Endothelial cell of umbilical vein (primary cell): ENCODE results near the gene SRRM2. TPM values are rescaled to one million over a fixed set of nuclear protein-coding genes. Genes with fewer than 3 reads are reported as not detected.

ENCODE experiments used
- BruUV-seq: library from RNA; stranded (reverse); fragments of 400-500 nt; replicated peaks from 2 replicates; lab custom pipeline; 2021; lab: Mats Ljungman, UMichigan
- CTCF ChIA-PET: fragments of 300-600, 350-600 bp; sonication (Branson Sonifier 250); formaldehyde crosslinking; loops from one replicate; lab custom pipeline; 2021; ENCODE audit warnings: antibody characterized with exemption, inconsistent platforms; lab: Charles Lee
- POLR2A ChIA-PET: fragments of 300-600, 350-600 bp; sonication (Branson Sonifier 250); formaldehyde crosslinking; loops from one replicate; lab custom pipeline; 2021; ENCODE audit warnings: antibody characterized with exemption, inconsistent platforms; lab: Charles Lee
- DNase-seq: peaks from one replicate; pipeline ENCODE4 v3.0.0-alpha.2; 2011; ENCODE audit warnings: low read depth, low spot score
- FAIRE-seq: peaks from 2 replicates; lab custom pipeline; 2011; peaks lifted over from hg19 to GRCh38; lab: Jason Lieb, UNC
- H2AFZ ChIP-seq: 2 replicates; pipeline ENCODE4 v1.6.0; 2012; ENCODE audit warnings: low read depth, low read length, control low read depth, inconsistent platforms
- H3K27ac ChIP-seq: 2 replicates; pipeline ENCODE4 v1.5.1; 2011; ENCODE audit warnings: low read depth, mild to moderate bottlenecking, control low read depth, low read length, moderate library complexity; ENCODE audit not compliant: insufficient read depth
- H3K27me3 ChIP-seq, 2 experiments: 2 replicates each; pipeline versions ENCODE4 v1.6.0 to v1.6.1; 2011; ENCODE audit warnings: low read length in 2 of 2, mixed read lengths in 1 of 2; ENCODE audit not compliant: control insufficient read depth in 2 of 2, insufficient read depth in 2 of 2
- H3K36me3 ChIP-seq, 2 experiments: 2 replicates in 1 of 2; 3 replicates in 1 of 2; pipeline ENCODE4 v1.5.1; 2011; ENCODE audit warnings: low read length in 2 of 2, mild to moderate bottlenecking in 1 of 2, moderate library complexity in 1 of 2; ENCODE audit not compliant: control insufficient read depth in 2 of 2, insufficient read depth in 2 of 2; ENCODE audit errors: extremely low read depth in 1 of 2
- H3K4me1 ChIP-seq: 3 replicates; pipeline ENCODE4 v1.5.1; 2011; ENCODE audit warnings: mild to moderate bottlenecking, low read length; ENCODE audit not compliant: control insufficient read depth, insufficient read depth; ENCODE audit errors: extremely low read depth
- H3K4me2 ChIP-seq: 2 replicates; pipeline ENCODE4 v1.6.1; 2011; ENCODE audit warnings: low read length, control low read depth, mixed read lengths; ENCODE audit not compliant: insufficient read depth
- H3K4me3 ChIP-seq, 3 experiments: fragments of 200-600 bp in 1 of 3; sonication (generic), shearing (Covaris generic) in 1 of 3; replicated peaks in 1 of 3; 2 replicates each; pipeline ENCODE4 v1.5.1; 2011 to 2016; ENCODE audit warnings: control low read depth in 3 of 3, low read length in 3 of 3, mild to moderate bottlenecking in 2 of 3, inconsistent platforms in 1 of 3, low read depth in 1 of 3, moderate library complexity in 1 of 3; ENCODE audit not compliant: insufficient read depth in 1 of 3
- H3K79me2 ChIP-seq: 2 replicates; pipeline ENCODE4 v1.6.0; 2012; ENCODE audit warnings: low read length, inconsistent platforms; ENCODE audit not compliant: control insufficient read depth, insufficient read depth
- H3K9ac ChIP-seq: replicated peaks from 2 replicates; pipeline ENCODE3; 2011; ENCODE audit warnings: low read length, control low read depth; ENCODE audit not compliant: insufficient read depth; ENCODE audit errors: extremely low read depth
- H3K9me1 ChIP-seq: replicated peaks from 3 replicates; pipeline ENCODE4 v1.6.0; 2011; ENCODE audit warnings: mild to moderate bottlenecking, low read length; ENCODE audit not compliant: control insufficient read depth, insufficient read depth; ENCODE audit errors: extremely low read depth
- H3K9me3 ChIP-seq: replicated peaks from 2 replicates; pipeline ENCODE4 v1.5.1; 2012; ENCODE audit warnings: low read length, inconsistent platforms; ENCODE audit not compliant: control insufficient read depth, insufficient read depth
- H4K20me1 ChIP-seq: replicated peaks from 2 replicates; pipeline ENCODE3; 2011; ENCODE audit warnings: mild to moderate bottlenecking, low read length; ENCODE audit not compliant: control insufficient read depth, insufficient read depth; ENCODE audit errors: extremely low read depth
- EZH2 ChIP-seq: IDR thresholded peaks from 2 replicates; pipeline ENCODE4 v1.6.1; 2012; ENCODE audit warnings: borderline replicate concordance, low read depth, mild to moderate bottlenecking, moderate library complexity, low read length, inconsistent platforms; ENCODE audit not compliant: severe bottlenecking
- FOS ChIP-seq: IDR thresholded peaks from 2 replicates; pipeline ENCODE4 v1.6.1; 2011; ENCODE audit warnings: mild to moderate bottlenecking, low read length, moderate library complexity, borderline replicate concordance; ENCODE audit not compliant: insufficient read depth
- GATA2 ChIP-seq: IDR thresholded peaks from 2 replicates; pipeline ENCODE4 v1.7.0; 2011; ENCODE audit warnings: low read depth, mild to moderate bottlenecking, moderate library complexity, mixed read lengths, low read length; ENCODE audit not compliant: insufficient read length, insufficient read depth
- JUN ChIP-seq: IDR thresholded peaks from 2 replicates; pipeline ENCODE4 v1.6.1; 2011; ENCODE audit warnings: borderline replicate concordance, low read depth; ENCODE audit not compliant: insufficient read length, insufficient read depth
- MYC ChIP-seq: IDR thresholded peaks from one replicate; pipeline ENCODE4 v1.6.1; 2011; ENCODE audit warnings: mild to moderate bottlenecking, low read depth, low read length
- POLR2A ChIP-seq: IDR thresholded peaks from 2 replicates; pipeline ENCODE4 v1.6.1; 2012; ENCODE audit warnings: low read depth, mild to moderate bottlenecking, control low read depth, low read length
- POLR2AphosphoS5 ChIP-seq: IDR thresholded peaks from 2 replicates; pipeline ENCODE4 v1.6.1; 2012; ENCODE audit warnings: low read depth, mild to moderate bottlenecking, control low read depth, low read length, moderate library complexity; ENCODE audit not compliant: insufficient read depth
- dilution Hi-C: fragments of 300-500 bp; cut with MboI; formaldehyde crosslinking; loops from one replicate; pipeline ENCODE4 v1.15.0; 2019; ENCODE audit warnings: low sequenced_read_pairs; ENCODE audit not compliant: extremely low pct_ligation_motif_present
- intact Hi-C: fragments of 100-400 bp; cut with micrococcal nuclease; formaldehyde crosslinking; loops from one replicate; pipeline ENCODE4 v1.10.0; 2022
- polyA plus RNA-seq, 4 experiments: library from polyadenylated mRNA; depleted of rRNA in 3 of 4; stranded (reverse) in 3 of 4; unstranded in 1 of 4; fragments of >200 nt; gene quantifications; 2 replicates each; pipeline versions ENCODE4 v1.2.1 to v1.2.3, GENCODE V29; 2011 to 2012; ENCODE audit warnings: missing spikeins in 1 of 4
- total RNA-seq: library from RNA; stranded (reverse); gene quantifications from 2 replicates; pipeline ENCODE4 v1.2.3, GENCODE V29; 2021
- TF ChIP-seq, protein P1 (sequence below): IDR thresholded peaks from 2 replicates; pipeline ENCODE4 v1.6.1; 2011; ENCODE audit not compliant: insufficient read depth, insufficient read length
- TF ChIP-seq, protein P2 (sequence below), 2 donors: IDR thresholded peaks; 1 replicate in 1 of 2; 2 replicates in 1 of 2; pipeline ENCODE4 v1.5.1; 2011; ENCODE audit warnings: low read length in 2 of 2, mild to moderate bottlenecking in 2 of 2, moderate library complexity in 2 of 2, control low read depth in 1 of 2, inconsistent platforms in 1 of 2, low read depth in 1 of 2; ENCODE audit not compliant: insufficient read depth in 1 of 2; ENCODE audit errors: extremely low read depth in 1 of 2

The SRRM2 gene
- total and polyA plus RNA-seq, 2 donors (not counting 3 experiments of a cell fraction or from before 2014, with no cell fraction given) = 270 to 483 TPM

DNA sequence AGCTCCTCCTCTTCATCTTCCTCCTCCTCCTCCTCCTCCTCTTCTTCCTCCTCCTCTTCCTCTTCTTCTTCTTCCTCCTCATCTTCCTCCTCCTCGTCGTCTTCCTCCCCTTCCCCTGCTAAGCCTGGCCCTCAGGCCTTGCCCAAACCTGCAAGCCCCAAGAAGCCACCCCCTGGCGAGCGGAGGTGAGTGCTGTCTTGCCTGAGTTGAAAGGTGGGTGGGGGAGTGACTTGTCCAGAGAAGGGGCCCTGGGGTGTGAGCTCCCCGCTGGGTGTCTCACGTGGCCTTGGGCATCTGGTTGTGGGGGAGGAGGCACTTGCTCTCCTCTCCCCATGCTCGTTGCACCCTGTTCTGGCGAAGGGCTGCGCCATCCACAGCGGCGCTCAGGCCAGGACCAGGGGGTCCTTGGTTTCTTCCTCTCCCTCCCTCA lies 16.7 kb downstream of the SRRM2 start:
- no peak overlapping the region for H3K27ac ChIP-seq
- DNase-seq = no peak
- no TSS peak for BruUV-seq
- H3K9ac ChIP-seq = no peak overlapping the region
- no peaks in the 10 kb centered on the region for H3K9me3 ChIP-seq
- no peak overlapping the region for H3K4me3 ChIP-seq
- dilution Hi-C loops (no loop called here), intact Hi-C loops (no loop called here)
- peaks cover 43% of the 10 kb centered on the region for H3K79me2 ChIP-seq
- POLR2A ChIA-PET = no interaction called here
- no peak overlapping the region for H2AFZ ChIP-seq
- FAIRE-seq = no peak
- H4K20me1 ChIP-seq = no peaks in the 10 kb centered on the region
- H3K27me3 ChIP-seq = no peaks in the 10 kb centered on the region
- CTCF ChIA-PET = no interaction called here
- no peaks in the 10 kb centered on the region for H3K9me1 ChIP-seq
- H3K36me3 ChIP-seq = peaks cover 43 to 75% of the 10 kb centered on the region in 2 experiments
- H3K4me2 ChIP-seq = no peak overlapping the region
- no peaks in the 10 kb centered on the region for H3K4me1 ChIP-seq
- no peak for TF ChIP-seq JUN
- TF ChIP-seq, protein P1, sequence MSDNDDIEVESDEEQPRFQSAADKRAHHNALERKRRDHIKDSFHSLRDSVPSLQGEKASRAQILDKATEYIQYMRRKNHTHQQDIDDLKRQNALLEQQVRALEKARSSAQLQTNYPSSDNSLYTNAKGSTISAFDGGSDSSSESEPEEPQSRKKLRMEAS = no peak
- no peak for TF ChIP-seq POLR2AphosphoS5
- TF ChIP-seq FOS = no peak
- TF ChIP-seq, protein P2, sequence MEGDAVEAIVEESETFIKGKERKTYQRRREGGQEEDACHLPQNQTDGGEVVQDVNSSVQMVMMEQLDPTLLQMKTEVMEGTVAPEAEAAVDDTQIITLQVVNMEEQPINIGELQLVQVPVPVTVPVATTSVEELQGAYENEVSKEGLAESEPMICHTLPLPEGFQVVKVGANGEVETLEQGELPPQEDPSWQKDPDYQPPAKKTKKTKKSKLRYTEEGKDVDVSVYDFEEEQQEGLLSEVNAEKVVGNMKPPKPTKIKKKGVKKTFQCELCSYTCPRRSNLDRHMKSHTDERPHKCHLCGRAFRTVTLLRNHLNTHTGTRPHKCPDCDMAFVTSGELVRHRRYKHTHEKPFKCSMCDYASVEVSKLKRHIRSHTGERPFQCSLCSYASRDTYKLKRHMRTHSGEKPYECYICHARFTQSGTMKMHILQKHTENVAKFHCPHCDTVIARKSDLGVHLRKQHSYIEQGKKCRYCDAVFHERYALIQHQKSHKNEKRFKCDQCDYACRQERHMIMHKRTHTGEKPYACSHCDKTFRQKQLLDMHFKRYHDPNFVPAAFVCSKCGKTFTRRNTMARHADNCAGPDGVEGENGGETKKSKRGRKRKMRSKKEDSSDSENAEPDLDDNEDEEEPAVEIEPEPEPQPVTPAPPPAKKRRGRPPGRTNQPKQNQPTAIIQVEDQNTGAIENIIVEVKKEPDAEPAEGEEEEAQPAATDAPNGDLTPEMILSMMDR (IDR thresholded peaks at IDR 0.05; ENCODE audit: extremely low read depth in 1 of 2, insufficient read depth in 1 of 2, low read depth in 1 of 2, low read length in 2 of 2) = no peak
- TF ChIP-seq GATA2 = no peak
- no peak for TF ChIP-seq POLR2A
- no peak for TF ChIP-seq MYC
- no peak for TF ChIP-seq EZH2
